GM19467 (cell line): ENCODE measurements around the gene DHX15.
"Not testable (repeated sequence)": the region's sequence is repeated elsewhere in the genome, so short reads cannot be mapped to it uniquely, and the experiment has no call there.

Source experiments
- ATAC-seq: cut with Tn5 transposase; IDR thresholded peaks from one replicate; pipeline ENCODE4 v1.9.1; 2021; ENCODE audit warnings: mild to moderate bottlenecking, moderate library complexity; ENCODE audit not compliant: unreplicated experiment

The DHX15 gene

DNA sequence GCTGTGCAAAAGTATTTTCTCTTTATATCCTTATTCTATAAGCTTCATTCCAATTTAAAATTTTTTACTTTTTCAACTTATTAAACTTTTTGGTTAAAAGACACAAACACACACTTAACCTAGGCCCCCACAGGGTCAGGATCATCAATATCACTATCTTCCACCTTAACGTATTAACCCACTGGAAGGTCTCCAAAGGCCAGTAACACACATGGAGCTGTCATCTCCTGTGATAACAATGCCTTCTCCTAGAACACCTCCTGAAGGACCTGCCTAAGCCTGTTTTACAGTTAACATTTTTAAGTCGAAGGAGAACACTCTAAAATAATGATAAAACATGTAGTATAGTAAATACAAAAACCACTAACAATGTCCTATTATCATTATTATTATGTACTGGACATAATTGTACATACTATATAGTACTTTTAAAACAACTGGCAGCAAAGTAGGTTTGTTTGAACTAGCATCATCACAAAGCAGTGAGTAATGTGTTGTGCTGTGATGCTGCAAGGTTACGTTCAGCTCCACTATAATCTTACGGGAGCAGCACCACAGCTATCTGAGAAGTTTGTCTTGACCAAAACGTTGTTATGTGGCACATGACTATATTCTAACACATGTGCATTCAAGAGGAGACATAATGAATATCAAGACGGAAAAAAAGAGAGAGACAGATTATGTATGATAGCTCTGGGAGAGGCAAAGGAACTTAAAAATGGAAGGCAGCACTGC lies 33.7 kb downstream of the DHX15 start:
- no peak for ATAC-seq

DNA sequence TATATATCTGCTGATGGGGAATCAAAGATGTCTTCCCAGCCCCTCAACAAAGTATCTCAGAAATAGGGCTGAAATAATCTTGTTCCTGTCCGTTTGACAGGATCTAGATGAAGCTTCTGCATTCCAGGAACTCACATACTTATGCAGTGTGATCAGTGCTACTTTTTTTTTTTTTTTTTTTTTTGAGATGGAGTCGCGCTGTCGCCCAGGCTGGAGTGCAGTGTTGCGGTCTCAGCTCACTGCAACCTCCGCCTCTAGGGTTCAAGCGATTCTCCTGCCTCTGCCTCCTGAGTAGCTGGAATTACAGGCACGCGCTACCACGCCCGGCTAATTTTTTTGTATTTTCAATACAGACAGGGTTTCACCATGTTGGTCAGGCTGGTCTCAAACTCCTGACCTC lies 36.4 kb downstream of the DHX15 start:
- ATAC-seq, result no peak

DNA sequence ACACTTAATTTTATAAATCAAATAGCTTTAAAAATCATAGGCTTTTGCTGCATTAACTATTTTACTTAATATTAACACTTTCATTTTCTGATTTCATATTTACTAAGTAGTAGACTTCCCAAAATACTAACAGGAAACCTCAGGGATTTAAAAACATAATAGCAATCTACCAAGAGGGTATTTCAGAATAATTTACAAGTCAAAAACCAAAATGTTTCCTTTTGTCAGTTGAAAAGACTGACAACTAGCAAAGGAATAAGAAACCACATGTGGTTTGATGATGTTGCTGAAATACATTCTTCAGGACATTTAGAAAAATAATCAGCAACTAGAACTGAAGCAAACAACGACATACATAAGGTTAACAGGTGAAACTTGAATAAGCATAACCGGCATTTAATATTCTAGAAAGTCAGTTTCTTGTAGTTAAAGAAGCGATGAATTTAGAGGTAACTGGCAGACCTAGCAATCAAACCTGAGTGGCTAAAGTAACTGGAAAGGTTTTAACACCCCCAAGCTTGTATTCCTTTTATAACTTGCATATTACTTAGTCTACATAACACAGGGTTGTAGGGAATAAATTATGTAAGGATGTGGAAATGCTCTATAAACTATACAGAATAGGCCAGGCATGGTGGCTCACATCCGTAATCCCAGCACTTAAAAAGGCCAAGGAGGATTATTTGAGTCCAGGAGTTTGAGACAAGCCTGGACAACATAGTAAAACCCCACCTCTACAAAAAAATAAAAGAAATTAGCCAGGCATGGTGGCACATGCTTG lies 40.0 kb downstream of the DHX15 start:
- no peak for ATAC-seq

- no peak for ATAC-seq
Observed at GRCh38 chr4:24537025-24537424, 47.3 kb downstream of the DHX15 start.

DNA sequence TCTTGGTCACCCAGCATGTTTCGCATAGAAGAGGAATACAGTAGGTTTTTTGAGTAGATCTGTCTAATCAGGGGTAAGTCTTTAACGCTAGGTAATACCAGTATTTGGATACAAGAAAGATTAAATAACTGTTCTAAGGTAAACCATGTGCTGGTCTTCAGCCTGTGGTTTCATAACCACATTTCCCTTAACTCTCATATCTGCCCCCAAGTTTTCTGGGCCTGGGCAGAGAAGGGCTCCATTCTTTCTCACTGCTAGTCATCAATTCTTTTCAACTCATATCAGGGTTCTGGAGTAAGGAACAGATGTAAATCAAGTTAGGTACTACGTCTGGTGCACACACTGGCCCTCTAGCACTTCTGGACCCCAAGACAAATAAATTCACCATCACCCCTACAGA lies 49.0 kb downstream of the DHX15 start:
- no peak for ATAC-seq

GRCh38 chr4:24533364-24533763 lies 51.0 kb downstream of the DHX15 start:
- ATAC-seq, result no peak

GRCh38 chr4:24529555-24529954 lies 54.8 kb downstream of the DHX15 start:
- peak; percentile 77 for ATAC-seq

- no peak for ATAC-seq
Observed at GRCh38 chr4:24527371-24527770, 57.0 kb downstream of the DHX15 start.

- no peak for ATAC-seq
Observed at GRCh38 chr4:24521544-24521943, 62.8 kb downstream of the DHX15 start.

GRCh38 chr4:24519649-24520048 lies 64.7 kb downstream of the DHX15 start:
- ATAC-seq, result no peak

- no peak for ATAC-seq
Observed at GRCh38 chr4:24517676-24518075, 66.7 kb downstream of the DHX15 start.

DNA sequence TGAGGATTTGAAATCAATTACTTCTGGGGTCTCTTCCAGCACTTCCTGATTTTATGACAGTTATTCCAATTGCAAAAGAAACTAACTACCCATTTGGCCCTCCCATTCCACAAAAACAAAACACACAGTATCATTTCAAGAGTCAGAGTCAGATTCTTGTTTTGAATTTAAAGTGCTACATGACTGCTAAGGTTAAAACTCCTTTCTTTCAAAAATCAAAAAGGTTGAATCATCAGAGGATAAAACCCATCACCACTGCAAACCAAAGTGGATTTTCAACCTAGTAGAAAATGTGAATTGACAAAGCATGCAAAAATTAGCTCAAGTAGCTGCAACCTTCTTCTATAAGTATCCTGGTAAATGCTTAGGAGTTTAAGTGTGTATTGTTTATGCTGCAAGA lies 67.4 kb downstream of the DHX15 start:
- no peak for ATAC-seq

DNA sequence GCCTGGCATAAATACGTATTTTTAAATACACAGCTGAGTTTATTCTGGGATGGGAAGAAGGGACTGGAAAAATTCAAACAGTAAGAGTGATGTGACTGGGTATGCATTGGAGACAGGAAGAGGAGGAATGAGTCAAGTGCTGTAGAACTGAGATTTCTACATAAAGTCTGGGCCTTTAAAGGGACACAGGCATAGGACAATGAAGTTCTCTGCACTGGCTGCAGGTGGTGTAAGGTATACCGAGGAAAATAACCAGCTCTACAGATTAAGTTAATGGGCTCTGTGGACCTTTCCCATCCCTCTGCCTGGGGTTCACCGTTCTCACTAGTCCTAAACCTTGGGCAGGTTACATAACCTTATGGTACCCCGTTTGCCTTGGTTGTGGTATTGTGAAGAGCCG lies 68.7 kb downstream of the DHX15 start:
- ATAC-seq, result no peak

- ATAC-seq, result no peak
Observed at GRCh38 chr4:24514808-24515207, 69.5 kb downstream of the DHX15 start.

DNA sequence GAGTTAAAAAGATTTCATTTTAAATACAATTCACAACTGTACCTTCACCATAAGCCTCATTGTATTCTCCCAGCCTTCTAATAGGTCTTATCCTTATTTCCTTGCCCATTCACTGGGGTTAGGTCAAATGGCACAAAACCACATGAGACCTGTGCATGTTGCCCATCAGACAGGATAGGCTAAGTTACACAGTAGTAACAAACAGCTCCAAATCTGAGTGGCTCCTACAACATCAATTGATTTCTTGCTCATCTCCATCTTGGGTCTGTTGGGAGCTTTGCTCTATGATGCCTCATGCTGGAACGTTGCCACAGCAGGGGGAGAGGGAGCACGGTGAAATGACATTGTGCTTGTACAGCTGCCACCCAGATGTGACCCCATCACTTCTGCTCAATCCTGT lies 70.6 kb downstream of the DHX15 start:
- ATAC-seq, result no peak

DNA sequence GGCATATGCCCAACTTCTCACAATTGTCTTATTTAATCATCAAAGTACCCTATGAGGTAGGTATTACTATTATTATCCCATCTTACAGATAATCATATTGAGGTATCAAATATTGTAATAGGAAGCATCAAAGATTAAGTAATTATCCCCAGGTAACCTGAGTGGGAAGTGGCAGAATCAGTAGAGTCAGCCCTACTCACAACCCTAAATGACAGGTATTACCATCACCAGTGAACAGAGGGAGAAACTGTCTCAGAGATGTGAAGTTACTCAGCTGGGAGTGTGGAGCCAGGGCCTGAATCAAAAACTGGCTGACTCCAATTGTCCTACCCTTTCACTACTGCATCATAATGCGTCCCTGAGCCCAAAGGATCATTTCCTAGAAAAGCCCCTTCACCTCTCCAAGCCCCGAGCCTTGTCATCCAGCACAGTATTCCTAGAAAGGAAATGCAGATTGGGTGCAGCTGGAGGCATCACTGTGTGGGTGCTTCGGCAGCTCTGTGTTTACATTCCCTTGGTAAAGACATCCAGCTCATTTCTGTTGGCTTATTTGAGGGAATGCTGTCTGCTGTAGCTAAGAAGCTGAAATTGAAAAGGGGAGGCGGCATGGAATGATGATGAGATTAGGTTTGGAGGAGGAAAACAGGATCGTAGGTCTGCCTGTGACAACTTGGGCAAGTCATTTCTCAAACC lies 72.8 kb downstream of the DHX15 start:
- ATAC-seq, result no peak

- ATAC-seq, result no peak
Observed at GRCh38 chr4:24510091-24510490, 74.3 kb downstream of the DHX15 start.

GRCh38 chr4:24508541-24508940 lies 75.8 kb downstream of the DHX15 start:
- no peak for ATAC-seq

DNA sequence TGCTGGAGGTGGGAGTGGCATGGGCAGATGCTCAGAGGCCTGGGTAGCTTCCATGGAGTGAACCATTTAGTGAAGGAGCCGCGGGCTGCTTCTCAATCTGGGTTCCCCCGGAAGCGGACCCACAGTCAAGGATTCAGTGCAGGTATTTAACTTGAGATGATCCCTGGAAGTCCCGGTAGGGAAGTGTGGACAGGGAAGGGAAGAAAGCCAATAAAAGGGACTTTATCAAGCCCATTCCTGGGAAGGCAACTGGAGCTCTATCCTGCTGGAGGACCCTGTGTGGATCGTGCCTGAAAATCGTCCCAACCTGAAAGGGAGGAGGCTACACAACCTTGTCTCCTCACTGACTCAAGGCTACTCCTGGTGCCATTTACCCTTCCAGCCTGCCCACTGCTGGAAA lies 76.9 kb downstream of the DHX15 start:
- no peak for ATAC-seq

GRCh38 chr4:24503090-24503489 lies 81.3 kb downstream of the DHX15 start:
- ATAC-seq, result not testable (repeated sequence)

DNA sequence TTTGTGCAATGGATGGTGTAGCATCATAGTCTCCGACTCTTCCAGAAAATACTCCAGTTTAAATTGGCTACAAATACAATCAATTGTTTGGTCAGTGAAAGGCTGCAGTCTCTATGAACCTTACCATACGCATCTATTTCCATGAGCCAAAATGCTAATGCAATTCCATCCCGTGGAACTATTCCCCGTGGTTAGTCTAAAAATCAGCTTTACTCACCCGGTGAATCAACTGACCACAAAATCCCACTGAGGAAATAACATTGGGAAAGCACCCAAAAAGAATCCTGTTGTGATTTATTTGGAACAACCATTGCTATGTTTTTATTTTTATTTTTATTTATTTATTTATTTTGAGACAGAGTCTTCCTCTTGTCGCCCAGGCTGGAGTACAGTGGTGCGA lies 87.1 kb downstream of the DHX15 start:
- no peak for ATAC-seq

GRCh38 chr4:24496597-24496996 lies 87.8 kb downstream of the DHX15 start:
- ATAC-seq, result no peak
